Measurements from ENCODE around the gene GRB7.
"Not testable (repeated sequence)": the region's sequence is repeated elsewhere in the genome, so short reads cannot be mapped to it uniquely, and the experiment has no call there.

Gene GRB7

DNA sequence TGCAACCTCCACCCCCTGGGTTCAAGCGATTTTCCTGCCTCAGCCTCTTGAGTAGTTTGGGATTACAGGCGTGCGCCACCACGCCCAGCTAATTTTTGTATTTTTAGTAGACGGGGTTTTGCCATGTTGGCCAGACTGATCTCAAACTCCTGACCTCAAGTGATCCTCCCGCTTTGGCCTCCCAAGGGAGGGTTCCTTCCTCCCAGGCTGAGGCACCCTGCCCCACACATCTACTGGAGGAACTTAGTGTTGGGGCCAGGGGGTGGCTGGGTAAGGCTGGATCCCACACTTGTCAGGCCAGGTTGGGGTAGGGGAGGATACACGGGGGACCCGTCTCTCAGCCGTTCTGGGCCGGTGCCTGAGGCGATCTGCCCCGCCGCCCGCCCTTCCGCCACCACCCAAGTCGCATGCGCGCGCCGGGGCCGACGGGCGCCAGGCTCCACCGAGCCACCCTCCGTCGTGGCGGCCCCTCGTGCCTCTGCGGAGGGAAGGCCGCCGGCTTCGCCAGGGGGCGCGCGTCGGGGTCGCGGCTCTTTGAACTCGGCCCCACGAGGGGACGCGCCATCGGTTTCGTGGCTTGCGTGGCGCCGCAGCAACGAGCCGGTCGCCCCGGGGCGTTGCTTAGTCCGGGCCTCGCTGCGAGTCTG is 15.9 kb downstream of the GRB7 start:
- DNase-seq = peak; percentile 41

DNA sequence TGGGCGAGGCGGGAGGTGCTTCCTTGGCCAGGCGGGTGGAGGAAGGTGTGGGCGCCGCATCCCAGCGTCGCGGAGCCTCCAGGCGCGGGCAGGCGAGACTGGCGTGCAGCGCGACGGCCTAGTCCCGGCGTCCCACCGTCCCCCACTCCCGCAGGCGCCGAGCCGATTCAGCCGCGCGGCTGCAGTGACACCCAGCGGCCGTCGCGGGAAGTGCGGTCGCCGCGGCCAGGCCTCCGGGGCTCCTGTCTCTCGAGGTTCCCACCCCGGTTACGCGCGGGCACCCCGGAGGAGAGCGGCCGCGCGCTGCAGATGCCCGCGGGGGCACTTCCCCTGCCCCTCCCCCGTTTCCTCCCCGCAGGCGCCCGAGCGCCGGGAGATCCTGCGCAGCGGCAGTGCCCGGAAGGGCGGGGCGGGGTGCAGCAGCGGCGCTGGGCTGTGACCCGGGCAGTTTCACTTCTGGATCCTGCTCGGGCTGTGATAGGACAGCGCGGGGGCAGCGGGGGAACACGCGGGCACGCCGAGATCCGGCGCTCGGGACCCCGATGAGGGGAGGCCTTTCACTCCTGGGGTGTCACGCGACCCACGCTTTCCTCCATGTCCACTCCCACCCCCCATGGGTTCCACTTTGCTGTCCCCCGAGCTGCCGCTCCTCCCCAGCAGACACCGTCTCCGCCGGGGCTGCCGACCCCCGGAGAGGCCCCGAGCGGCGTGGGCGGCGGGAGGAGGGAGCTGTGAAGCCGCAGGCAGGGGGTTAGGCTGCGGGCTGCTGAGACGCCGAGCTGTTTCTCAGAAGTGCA is 16.6 kb downstream of the GRB7 start:
- DNase-seq = peak; percentile 85

GRCh38 chr17:39754958-39755553 is 17.3 kb downstream of the GRB7 start:
- no peak for DNase-seq

- DNase-seq = peak; percentile 74
Observed at GRCh38 chr17:39755554-39756379, 18.0 kb downstream of the GRB7 start.

GRCh38 chr17:39756380-39757079 is 18.8 kb downstream of the GRB7 start:
- DNase-seq = no peak

DNA sequence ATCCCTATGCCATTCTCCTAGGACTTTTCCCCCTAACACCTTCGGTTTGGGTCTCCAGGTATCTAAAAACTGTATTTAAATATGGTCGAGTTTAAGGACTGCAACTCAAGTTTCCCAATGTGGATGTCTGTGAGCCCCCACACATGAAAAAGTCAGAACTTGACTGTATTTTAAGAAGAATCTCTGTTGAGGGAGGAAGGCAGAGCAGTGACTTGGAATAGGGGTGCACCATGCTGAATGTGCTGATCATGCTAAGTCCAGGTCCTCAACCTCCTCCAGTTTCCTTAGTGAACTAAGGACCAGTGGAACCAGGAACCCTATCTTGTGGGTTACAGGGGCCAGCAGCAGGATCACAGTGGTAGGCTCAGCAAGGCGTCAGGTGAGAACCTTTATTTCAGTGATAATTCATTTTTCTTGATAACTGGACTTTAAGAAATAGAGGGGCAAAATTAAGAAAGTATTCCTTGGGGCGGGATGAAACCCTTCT is 19.5 kb downstream of the GRB7 start:
- DNase-seq = no peak

DNA sequence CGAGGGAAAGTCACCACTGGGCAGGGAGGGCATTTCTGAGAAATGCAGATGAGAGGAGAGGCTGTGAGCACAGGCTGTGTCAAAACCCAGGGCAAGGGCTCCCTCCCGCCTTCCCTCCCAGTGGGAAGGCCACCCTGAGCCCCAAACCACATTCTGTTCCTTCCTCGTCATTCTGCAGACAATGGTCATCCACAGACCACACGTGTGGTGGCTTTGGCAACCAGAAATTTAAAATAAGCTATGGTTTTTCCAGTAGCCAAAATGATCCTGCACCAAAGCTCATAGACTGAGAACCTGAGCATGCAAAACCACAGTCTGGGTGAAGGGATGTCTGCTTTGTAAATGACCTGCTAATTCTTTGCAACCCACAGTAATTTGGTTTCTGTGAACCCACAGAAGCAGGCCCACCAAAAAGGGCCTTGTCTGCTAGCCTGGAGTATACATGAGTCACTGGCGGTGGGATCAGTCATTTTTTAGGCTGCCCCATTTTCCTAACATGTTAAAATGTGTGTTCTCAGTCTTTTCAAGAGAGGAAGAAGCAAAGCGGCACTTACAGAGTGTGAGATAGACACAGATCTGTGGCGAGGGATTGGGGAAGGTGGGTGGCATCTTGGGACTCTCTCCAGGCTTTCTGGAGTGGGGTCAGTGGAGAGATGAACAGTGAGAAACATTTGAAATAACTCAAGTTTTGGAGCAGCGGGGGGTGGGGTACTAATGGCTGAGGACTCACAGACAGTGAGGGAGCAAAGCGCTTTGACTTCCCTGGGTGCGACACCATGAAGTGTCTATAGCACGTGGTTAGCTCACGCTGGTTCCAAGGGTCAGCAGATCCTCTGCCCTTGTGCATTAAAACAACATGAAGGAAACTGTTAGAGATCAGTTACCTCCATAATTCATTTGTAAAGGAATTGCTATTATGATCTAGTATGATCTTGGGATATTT is 20.5 kb downstream of the GRB7 start:
- peak; percentile 85 for DNase-seq

DNA sequence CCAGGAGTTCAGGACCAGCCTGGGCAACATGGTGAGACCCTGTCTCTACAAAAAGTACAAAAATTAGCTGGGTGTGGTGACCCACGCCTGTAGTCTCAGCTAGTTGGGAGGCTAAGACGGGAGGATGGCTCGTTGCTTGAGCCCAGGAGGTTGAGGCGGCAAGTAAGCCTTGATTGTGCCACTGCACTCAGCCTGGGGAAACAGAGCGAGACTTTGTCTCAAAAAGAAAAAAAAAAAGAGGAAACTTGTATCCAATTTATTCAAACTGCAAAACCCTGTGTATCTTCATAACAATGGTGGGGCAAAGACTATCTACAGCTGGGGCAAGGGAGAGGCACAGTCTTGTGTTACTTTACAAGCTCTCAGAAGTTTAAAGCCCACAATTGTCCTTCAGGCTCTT is 21.5 kb downstream of the GRB7 start:
- DNase-seq = no peak

GRCh38 chr17:39761861-39762496 is 24.2 kb downstream of the GRB7 start:
- peak; percentile 67 for DNase-seq

DNA sequence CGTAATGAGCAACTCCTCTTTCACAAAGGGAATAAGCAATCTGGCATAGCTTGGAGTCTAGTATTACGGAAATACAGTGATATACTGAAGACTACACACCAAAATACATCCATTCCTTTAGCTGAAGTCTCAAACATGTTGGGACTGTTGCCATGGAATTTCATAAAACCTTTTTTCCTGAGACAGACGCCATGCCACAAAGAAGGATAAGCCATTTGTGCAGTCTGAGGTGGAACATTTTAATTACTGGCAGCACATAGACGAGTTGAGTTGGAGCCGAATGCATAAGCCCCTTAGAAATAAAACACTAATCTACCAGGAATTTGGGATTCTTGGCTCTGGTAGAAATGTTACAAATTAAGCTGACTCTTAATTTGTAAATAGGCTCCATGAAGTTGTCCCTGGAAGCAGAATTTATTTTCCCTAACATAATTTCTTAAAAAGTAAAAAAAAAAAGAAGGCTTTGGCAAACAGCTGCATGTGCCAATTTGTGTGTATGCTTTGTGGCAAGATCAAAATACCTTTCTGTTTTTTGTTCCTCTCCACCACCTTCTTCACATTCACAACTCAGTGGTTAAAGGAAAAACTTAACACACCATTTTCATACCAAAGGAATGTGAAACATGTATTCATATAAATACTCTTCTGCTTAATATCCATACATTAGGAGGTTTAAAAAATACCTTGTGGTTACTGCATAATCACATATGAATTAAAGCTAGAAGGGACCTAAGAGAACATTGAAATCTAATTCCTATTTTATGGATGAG is 25.5 kb downstream of the GRB7 start:
- peak; percentile 93 for DNase-seq

DNA sequence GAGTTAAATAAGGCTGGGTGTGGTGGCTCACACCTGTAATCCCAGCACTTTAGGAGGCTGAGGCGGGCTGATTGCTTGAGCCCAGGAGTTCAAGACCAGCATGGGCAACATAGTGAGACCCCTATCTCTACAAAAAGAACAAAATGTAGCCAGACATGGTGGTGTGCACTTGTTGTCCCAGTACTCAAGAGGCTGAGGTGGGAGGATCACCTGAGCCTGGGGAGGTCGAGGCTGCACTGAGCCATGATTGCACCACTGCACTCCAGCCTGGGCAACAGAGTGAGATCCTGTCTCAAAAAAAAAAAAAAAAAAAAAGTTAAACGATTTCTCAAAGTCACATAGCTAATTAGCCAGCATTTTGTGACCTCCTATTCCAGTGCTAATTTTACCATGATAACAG is 26.4 kb downstream of the GRB7 start:
- DNase-seq = not testable (repeated sequence)

DNA sequence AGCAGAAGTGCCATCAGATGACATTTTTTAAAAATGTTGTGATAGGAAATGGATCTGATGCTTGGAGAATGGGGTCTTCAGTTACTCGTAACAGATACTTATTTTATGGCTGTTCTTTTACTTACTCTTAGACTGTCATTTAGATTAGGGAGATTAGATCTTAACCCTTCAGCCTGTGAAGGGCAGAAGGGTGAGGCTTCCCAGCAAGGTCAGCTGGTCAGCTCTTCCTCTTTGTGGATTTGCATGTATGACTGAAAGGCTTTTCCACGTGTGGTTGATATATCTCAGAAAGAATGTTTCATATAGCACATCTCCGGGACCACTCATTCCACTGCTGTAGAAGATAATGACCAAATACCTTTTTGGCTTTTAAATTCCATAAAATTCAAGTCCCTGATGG is 27.4 kb downstream of the GRB7 start:
- DNase-seq = no peak

DNA sequence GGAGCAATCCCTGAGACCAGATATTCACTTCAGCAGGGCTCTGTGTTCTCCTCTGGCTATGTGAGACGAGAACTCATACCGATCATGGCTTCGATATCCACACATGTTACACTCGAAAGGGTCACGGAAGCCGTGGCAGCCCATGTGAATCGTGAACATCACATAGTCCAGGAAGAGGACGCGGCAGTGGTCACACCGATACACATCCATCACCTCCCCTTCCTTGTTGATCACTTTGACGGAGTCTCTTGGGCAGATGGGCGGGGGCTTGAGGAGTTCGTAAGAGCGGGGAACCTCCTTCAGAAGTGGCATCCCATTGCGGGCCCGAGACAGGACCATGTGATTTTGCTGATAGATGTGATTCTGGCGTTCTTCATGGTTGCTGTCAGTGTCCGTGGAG is 28.0 kb downstream of the GRB7 start:
- no peak for DNase-seq

DNA sequence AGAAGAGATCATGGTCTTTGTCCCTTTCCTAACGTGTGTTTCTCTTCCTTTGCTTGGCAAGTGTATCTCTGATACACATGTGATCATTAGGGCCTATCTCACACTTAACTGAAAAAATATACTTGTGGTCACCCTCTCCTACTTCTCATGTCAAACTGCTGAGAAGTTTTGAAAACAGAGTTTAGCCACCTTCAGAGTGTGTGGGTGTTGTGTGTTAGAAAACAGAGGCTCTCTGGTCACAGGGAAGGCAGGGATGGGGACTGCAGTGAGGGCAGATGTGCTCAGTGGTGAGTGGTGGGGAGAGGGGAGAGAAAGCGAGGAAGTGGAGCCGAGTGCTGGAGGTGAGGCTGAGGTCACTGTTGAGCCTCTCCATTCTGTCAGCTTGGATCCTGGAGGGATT is 29.4 kb downstream of the GRB7 start:
- no peak for DNase-seq

GRCh38 chr17:39769974-39770587 is 32.3 kb downstream of the GRB7 start:
- peak; percentile 42 for DNase-seq

GRCh38 chr17:39772415-39772814 is 34.7 kb downstream of the GRB7 start:
- DNase-seq = no peak

GRCh38 chr17:39772987-39773934 is 35.5 kb downstream of the GRB7 start:
- no peak for DNase-seq

DNA sequence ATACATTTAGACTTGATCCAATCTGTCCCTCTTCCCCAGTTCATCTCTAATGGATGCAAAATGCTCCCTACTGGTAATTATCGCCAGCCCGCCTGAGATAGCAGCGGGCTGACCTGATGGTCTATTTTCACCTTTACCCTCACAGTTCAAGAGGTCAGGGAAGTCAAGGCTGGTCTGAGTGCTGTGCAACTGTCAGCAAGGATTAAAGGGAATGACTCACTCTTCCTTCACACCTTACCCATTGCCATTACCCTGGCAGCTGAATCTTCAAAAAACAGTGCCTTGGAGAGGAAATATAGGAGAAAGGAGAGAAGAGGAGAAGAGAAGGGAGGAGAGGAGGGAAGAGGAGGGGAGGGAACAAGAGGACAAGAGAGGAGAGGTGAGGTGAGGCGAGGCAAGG is 36.3 kb downstream of the GRB7 start:
- DNase-seq = no peak
